Breast epithelium (tissue), 4 donors: ENCODE measurements around the gene FCAMR. TPM values are rescaled to one million over a fixed set of nuclear protein-coding genes. Genes with fewer than 3 reads are reported as not detected.

Experiments used
- DNase-seq, 2 donors: peaks; one replicate each; pipeline ENCODE4 v3.0.0-alpha.2; 2019; ENCODE audit warnings: low spot score in 2 of 2
- H3K27ac ChIP-seq, 2 donors: fragments of 200-600 bp; sonication (generic) in 1 of 2; one replicate each; pipeline ENCODE4 v1.5.1; 2016 to 2019; ENCODE audit warnings: mild to moderate bottlenecking in 1 of 2
- H3K27me3 ChIP-seq, 2 donors: fragments of 200-600 bp; sonication (generic) in 1 of 2; one replicate each; pipeline versions ENCODE4 v1.5.1 to v1.6.0; 2017 to 2019; ENCODE audit warnings: control low read depth in 1 of 2, mild to moderate bottlenecking in 1 of 2
- H3K36me3 ChIP-seq: fragments of 200-600 bp; one replicate; pipeline ENCODE4 v1.5.1; 2019
- H3K4me1 ChIP-seq, 2 donors: fragments of 200-600 bp; sonication (generic); one replicate each; pipeline ENCODE4 v1.5.1; 2016 to 2019; ENCODE audit warnings: control low read depth in 1 of 2
- H3K4me3 ChIP-seq, 3 donors: fragments of 200-600 bp; sonication (generic); 1 replicate in 2 of 3; 2 replicates in 1 of 3; pipeline ENCODE4 v1.5.1; 2016 to 2019; ENCODE audit warnings: mild to moderate bottlenecking in 3 of 3, moderate library complexity in 2 of 3
- H3K9me3 ChIP-seq, 2 donors: fragments of 200-600 bp; sonication (generic) in 1 of 2; one replicate each; pipeline ENCODE4 v1.5.1; 2016 to 2019; ENCODE audit warnings: control low read depth in 1 of 2
- CTCF ChIP-seq, 3 donors: fragments of 450-650 bp; IDR thresholded peaks; one replicate each; pipeline ENCODE4 v1.5.1; 2016 to 2017; ENCODE audit warnings: antibody characterized with exemption in 3 of 3, mild to moderate bottlenecking in 3 of 3, moderate library complexity in 3 of 3
- POLR2A ChIP-seq: fragments of 450-650 bp; IDR thresholded peaks from one replicate; pipeline ENCODE4 v1.6.1; 2016; ENCODE audit warnings: antibody characterized with exemption, mild to moderate bottlenecking, moderate library complexity
- POLR2AphosphoS5 ChIP-seq, 3 donors: sonication (generic); formaldehyde crosslinking; IDR thresholded peaks; one replicate each; pipeline ENCODE4 v1.6.1; 2017; ENCODE audit warnings: antibody characterized with exemption in 3 of 3
- intact Hi-C: fragments of 100-400 bp; cut with DNase I; formaldehyde crosslinking; loops from one replicate; pipeline ENCODE4 v1.15.1; 2023; ENCODE audit warnings: low total_unique reads
- total RNA-seq, 3 donors: library from RNA; depleted of rRNA; stranded (reverse); fragments of >200 nt; gene quantifications; one replicate each; pipeline ENCODE4 v1.1.0, GENCODE V29; 2016

Gene FCAMR
- total RNA-seq, 3 donors from 2014 or later = not detected

- TF ChIP-seq CTCF (IDR thresholded peaks at IDR 0.05) (peak in 2 of 3 donors; percentile 42 to 70), POLR2AphosphoS5 (IDR thresholded peaks at IDR 0.05) (peak in 1 of 3 donors; percentile 40), POLR2A (no peak)
- Histone ChIP-seq H3K9me3 (no peaks in the 10 kb centered on the region), H3K27me3 (no peaks in the 10 kb centered on the region), H3K4me3 (no peak overlapping the region), H3K4me1 (no peaks in the 10 kb centered on the region), H3K36me3 (no peaks in the 10 kb centered on the region), H3K27ac (no peak overlapping the region)
- peak in 1 of 2 donors; percentile 54 for DNase-seq
- intact Hi-C loops = no loop called here
Observed at GRCh38 chr1:206982216-206982615, 12.0 kb upstream of the FCAMR start.

- Histone ChIP-seq H3K27ac (no peak overlapping the region), H3K27me3 (no peaks in the 10 kb centered on the region), H3K4me1 (no peaks in the 10 kb centered on the region), H3K9me3 (no peaks in the 10 kb centered on the region), H3K4me3 (no peak overlapping the region), H3K36me3 (no peaks in the 10 kb centered on the region)
- no peak for DNase-seq
- intact Hi-C loops = no loop called here
- TF ChIP-seq POLR2AphosphoS5 (IDR thresholded peaks at IDR 0.05) (no peak), CTCF (IDR thresholded peaks at IDR 0.05) (peak in 1 of 3 donors; percentile 46), POLR2A (no peak)
Observed at GRCh38 chr1:206979379-206980043, 9.3 kb upstream of the FCAMR start.

- TF ChIP-seq CTCF (IDR thresholded peaks at IDR 0.05) (no peak), POLR2AphosphoS5 (IDR thresholded peaks at IDR 0.05) (no peak), POLR2A (no peak)
- intact Hi-C loops = no loop called here
Observed at GRCh38 chr1:206978259-206978658, 8.0 kb upstream of the FCAMR start.

GRCh38 chr1:206975306-206975705 lies 5.0 kb upstream of the FCAMR start:
- no peak for TF ChIP-seq POLR2A
- TF ChIP-seq POLR2AphosphoS5 (IDR thresholded peaks at IDR 0.05) = no peak
- no peak for TF ChIP-seq CTCF (IDR thresholded peaks at IDR 0.05)
- intact Hi-C loops = no loop called here
- Histone ChIP-seq H3K4me1 (no peaks in the 10 kb centered on the region), H3K9me3 (no peaks in the 10 kb centered on the region), H3K27ac (no peak overlapping the region), H3K36me3 (no peaks in the 10 kb centered on the region), H3K4me3 (no peak overlapping the region), H3K27me3 (no peaks in the 10 kb centered on the region)
- DNase-seq = no peak

More at GRCh38 chr1:206978259-206978658, 8.0 kb upstream of the FCAMR start:
- Histone ChIP-seq H3K9me3 (no peaks in the 10 kb centered on the region), H3K36me3 (no peaks in the 10 kb centered on the region), H3K27me3 (no peaks in the 10 kb centered on the region), H3K4me1 (no peaks in the 10 kb centered on the region), H3K27ac (peak overlapping the region in 1 of 2 donors; percentile 26), H3K4me3 (no peak overlapping the region)
- DNase-seq = no peak

- no peak overlapping the region for H3K4me3 ChIP-seq
Observed at GRCh38 chr1:206974140-206974539, 3.9 kb upstream of the FCAMR start.

More at GRCh38 chr1:206974140-206974539, 3.9 kb upstream of the FCAMR start:
- no peaks in the 10 kb centered on the region for H3K27me3 ChIP-seq
- intact Hi-C loops = no loop called here
- TF ChIP-seq CTCF (IDR thresholded peaks at IDR 0.05) = no peak
- no peak for TF ChIP-seq POLR2AphosphoS5 (IDR thresholded peaks at IDR 0.05)
- TF ChIP-seq POLR2A = no peak
- no peak for DNase-seq
- no peaks in the 10 kb centered on the region for H3K4me1 ChIP-seq
- H3K9me3 ChIP-seq = no peaks in the 10 kb centered on the region
- no peak overlapping the region for H3K27ac ChIP-seq
- H3K36me3 ChIP-seq = no peaks in the 10 kb centered on the region
